Stimulated activated CD4-positive, alpha-beta T cell treated with anti-CD3 and anti-CD28 coated beads, Interleukin-1b, Interleukin-23, amount 100 ng/mL, for 24 hours (primary cell): ENCODE measurements around the gene SMARCD1.
A peak's percentile ranks its signal among the peaks of the same experiment; 100 is the strongest.

Source experiments
- DNase-seq, 4 experiments: peaks; one replicate each; pipeline ENCODE4 v3.0.0-alpha.2; 2020; ENCODE audit warnings: low read depth in 4 of 4, low spot score in 1 of 4

Gene SMARCD1

DNA sequence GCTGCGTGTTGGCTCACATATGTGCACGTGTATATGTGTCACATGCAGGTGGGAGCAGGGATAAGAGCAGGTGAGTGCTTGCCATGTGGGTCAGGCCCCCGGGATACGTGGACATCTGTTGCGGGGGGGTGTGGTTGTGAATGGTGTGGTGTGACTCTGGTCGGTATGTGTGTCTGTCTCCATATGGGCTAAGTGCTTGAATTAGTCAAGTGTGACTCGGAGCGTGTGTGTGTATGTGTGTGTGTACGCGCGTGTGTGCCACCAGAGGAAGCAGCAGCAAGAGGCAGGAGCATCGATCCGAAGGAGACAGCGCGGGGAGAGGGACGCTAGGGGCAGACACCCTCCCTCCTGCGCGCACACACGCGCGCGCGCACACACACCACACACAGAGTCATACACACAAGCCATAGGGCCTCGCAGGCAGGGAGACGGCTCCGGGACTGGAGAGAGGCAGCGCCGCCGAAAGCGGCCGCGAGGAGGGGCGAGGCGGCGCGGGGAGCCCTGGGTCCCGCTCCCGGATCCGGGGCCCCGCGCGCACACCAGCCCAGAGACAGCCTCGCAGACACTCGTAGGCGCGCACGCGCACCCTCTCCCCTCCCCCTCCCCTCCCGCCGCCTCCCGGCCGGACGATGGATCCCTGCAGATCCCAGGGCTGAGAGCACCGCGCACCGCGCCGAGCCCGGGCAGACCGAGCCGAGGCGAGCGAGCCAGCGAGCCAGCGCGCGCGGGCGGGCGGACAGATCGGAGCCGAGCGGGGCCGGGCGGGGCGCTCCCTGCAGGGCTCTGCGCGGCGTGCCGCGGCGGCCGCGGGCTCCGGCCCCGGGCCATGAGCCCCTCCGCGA is 27.9 kb upstream of the SMARCD1 start, which contains the start of gene ASIC1:
Gene ASIC1, plus strand, starts transcription at position 597 of the 842 bp plus-strand sequence. CDS start 1,171 bp downstream, outside the sequence.
- DNase-seq: peak in 2 of 4 experiments; percentile 37 to 60

DNA sequence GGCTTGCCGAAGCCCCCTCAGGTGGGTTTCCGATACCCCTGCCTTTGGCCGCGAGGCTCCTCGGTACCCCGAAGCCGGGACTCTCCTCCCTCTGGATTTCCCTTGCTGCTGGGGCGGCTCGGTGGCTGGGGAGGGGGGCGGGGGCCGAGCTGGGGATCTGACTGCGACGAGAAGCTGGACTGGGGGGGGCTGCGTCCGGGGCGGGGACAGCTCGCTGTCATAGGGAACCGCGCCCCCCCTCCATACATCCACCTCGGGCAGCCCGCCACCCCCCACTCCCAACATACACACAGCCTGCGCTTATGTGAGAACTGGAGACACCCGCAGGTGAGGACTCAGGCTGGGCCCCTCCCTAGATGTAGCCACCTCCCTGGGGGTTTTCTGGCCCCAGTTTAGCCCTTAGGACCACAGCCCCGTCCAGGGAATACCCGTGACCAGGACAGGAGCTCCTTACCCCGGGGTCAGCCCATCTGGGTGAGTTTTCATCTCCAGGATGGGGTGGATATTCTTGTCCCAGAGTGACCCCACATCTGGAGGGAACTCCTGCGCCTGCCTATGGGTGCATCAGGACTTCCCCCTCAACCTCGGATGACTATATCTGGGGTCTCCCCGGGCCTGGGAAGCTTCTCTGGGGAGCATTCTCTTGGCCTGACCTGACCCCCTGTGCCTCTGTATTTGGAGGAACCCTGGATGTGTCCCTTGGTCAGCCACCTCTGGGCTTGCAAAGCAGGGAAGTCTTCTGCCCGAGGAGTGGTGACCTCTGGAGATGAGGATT is 27.1 kb upstream of the SMARCD1 start:
- DNase-seq: no peak

DNA sequence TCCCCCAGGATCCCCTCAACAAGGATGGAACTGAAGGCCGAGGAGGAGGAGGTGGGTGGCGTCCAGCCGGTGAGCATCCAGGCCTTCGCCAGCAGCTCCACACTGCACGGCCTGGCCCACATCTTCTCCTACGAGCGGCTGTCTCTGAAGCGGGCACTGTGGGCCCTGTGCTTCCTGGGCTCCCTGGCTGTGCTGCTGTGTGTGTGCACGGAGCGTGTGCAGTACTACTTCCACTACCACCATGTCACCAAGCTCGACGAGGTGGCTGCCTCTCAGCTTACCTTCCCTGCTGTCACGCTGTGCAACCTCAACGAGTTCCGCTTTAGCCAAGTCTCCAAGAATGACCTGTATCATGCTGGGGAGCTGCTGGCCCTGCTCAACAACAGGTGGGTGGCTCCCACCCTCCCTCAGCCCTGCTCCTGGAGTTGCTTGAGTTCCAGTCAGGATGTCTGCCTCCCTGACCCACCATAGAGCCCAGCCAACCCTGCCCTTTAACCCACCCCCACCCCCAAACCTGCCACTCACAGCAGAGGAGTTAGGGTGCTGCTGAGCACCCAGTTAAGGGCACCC is 26.3 kb upstream of the SMARCD1 start:
- no peak for DNase-seq

DNA sequence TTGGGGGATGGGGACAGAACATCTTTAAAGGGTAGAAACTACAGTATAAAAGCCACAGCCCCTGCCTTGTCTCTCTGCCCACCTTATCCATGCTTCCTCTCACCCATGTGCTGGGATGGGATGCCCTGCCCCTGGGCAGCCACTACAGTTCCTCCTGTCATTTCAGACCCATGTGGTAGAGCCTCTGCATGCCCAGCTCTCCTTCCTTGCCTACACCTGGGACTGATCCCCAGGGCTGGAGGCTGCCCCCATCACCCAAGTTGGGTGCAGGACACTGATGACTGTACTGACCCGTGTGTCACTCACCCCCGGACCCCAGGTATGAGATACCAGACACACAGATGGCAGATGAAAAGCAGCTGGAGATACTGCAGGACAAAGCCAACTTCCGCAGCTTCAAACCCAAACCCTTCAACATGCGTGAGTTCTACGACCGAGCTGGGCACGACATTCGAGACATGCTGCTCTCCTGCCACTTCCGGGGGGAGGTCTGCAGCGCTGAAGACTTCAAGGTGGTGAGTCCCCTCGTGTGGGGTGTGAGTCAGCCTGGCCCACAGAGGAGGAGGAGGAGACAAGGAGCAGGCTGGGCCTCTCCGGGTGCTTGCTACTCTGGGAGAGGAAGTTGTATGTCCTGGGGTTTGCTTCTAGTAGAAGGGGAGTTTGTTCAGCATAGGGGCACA is 25.6 kb upstream of the SMARCD1 start:
- DNase-seq: peak in 2 of 4 experiments; percentile 42 to 55

DNA sequence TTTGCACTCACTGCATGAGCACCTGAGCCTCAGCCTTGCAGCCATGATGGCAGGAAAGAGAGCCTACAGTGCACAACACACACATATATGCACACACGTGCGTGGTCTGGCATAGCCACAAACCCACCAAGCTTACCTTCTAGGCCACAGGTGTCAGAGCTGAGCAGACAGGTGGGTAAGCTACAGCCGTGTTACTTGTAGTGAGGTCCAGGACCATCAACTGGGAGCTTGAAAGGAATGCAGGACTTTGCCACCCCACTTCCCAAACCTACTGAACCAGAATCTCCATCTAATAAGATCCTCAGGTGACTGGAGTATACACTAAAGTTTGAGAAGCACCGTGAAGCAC is 25.0 kb upstream of the SMARCD1 start:
- DNase-seq: no peak

DNA sequence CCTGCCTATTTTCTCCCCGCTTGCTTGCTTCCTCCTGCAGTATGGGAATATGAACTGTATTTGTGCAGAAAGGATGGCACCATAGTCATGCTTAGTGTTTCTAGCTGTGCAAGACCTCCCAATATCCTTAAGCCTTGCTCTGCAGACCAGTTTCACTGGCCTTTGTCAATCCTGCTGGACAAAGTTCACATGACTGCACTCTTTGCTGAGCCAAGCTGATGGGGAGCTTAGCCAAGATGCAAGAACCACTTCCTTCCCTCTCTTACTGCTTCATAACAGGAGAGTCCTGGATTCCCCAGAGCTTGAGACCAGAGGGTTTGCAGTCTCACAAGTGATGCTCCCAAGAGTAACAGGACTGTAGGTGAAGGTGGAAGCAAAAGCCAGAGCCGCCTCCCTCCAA is 24.0 kb upstream of the SMARCD1 start:
- DNase-seq: no peak

DNA sequence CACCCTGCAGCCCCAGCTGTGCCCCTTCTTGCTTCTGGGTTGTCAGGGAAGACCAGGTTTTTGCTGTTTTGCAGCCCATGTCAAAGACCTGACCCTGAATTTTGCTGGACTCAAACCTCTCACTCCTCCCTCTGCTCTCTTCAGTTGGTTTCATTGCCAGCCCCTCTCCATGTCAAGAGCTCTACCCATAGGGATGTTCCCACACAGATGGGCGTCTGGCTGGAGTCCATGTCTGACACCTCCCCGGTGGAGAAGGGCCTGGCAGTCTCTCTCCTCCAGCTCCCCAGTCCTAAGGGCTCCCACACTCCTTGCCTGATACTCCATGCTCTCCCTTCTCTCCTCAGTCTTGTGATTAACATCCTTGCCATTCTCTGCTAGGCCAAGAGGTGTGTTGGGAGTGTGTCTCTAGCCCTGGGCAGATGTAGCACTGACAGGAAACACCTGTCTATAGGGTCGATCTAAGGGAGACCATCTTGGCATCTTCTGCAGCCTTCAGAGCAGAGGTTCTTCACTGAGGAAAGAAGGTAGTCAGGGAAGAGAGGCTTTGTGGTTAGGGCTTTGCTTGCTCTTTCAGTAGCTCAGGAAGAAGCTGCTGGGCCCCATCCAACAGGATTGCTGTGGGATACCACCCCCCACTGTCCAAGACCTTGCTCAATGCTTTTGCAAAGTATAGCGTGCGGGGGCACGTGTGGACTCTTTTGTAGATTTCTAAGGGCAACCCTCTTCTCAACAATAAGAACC is 23.0 kb upstream of the SMARCD1 start:
- DNase-seq: no peak

DNA sequence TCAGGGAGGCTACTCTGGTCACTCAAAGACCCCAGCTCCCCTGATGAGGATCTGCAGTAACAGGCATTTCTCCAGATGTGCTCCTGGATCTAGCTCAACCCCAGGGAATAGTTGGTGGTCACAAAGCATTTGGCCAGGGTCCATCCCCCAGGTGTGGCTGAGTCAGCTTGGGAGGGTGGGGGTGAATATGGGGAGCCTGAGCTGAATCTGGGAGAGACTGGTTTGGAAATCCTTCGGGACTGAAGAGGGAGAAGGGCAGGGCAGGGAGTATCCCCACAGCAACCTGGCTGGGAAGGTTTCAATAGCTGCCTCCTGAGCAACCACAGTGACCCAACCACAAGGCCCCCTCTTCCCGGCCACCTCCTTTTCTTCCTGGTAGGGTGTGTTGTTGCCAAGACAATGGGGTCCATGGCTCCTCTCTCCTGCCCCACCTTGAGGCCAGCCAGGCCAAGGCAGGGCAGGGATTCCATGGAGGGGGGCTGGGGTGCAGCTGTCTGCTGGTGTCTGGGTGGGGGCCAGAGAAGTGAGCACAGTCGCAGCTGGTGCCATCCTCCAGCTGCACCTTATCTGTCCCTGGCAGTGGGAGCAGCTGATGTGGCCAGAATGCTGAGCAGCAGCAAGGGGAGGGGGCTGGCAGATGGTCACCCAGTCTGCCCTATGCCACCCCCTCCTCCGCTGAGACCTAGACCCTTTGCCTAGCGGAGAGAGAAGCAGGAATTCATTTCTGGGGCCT is 22.2 kb upstream of the SMARCD1 start:
- no peak for DNase-seq

DNA sequence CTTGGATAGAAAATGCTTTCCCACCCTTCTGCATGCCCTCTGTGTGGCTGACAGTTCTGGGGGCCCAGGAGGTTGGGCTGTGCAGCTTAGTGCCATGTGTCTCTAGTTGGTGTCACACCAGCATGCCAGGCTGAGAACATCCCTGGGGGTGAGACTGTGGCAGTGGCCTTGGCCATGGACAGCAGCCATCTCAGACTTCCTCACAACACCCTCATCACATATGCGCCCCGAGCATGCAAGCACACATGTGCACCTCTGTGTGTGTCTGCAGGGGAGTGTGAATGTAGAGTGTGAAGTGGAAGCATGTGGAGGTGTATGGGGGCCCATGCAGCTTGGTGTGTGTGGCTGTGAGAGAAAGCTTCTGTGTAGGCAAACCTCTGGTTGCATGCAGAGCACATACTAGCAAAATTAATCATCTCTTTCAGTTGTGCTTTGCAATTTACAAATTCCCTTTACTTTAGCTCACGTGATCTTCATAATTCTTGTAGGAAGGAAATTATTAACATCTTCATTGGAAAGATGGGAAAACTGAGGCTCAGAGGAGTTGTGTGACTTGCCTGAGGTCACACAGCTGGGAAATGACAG is 19.3 kb upstream of the SMARCD1 start:
- DNase-seq: no peak

DNA sequence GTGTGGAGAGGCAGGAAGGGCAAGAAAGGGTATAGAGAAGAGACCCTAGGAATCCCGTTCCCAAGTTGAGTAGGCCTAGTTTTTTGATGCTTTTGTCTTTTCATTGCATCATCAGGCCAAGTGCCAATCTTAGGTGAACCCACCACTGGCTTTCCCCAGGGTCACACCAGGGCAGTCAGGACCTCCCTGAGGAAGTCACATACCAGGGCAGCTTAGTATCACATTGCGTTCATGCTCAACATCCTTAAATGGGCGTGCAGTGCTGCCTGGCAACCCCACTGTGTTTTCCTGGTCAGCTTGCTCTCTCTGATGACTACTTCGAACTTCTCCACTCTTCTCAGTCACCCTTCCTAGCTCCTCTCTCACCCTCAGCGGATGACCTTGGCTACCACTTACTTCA is 18.7 kb upstream of the SMARCD1 start:
- DNase-seq: no peak

DNA sequence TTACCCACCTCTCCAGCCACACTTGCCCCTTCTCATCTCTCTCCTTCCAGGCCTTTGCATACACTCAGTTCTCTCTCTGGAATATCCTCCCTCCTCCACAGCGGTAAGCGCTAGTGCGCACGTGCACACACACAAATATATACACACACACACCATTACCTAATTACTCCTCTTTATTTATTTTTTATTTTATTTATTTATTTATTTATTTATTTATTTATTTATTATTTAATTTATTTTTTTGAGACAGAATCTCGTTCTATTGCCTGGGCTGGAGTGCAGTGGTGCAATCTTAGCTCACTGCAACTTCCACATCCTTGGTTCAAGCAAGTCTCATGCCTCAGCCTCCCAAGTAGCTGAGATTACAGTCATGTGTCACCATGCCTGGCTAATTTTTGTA is 16.1 kb upstream of the SMARCD1 start:
- no peak for DNase-seq

DNA sequence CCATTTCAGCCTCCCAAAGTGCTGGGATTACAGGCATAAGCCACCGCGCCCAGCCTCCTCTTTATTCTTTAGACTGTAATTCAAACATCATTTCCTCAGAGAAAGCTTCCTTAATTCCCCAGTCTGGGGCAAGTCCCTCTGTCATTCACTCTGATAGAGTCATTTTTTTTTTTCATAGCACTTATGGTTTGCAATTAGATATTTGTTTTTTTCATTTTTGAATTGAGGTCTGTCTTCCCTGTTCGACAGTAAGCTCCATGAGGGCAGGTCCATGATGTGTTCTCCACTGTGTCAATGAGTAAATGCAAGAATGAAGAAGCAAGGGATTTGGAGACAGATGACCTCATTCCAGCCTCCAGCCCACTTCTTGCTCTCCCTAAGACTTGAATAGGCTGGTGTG is 15.6 kb upstream of the SMARCD1 start:
- DNase-seq: no peak

DNA sequence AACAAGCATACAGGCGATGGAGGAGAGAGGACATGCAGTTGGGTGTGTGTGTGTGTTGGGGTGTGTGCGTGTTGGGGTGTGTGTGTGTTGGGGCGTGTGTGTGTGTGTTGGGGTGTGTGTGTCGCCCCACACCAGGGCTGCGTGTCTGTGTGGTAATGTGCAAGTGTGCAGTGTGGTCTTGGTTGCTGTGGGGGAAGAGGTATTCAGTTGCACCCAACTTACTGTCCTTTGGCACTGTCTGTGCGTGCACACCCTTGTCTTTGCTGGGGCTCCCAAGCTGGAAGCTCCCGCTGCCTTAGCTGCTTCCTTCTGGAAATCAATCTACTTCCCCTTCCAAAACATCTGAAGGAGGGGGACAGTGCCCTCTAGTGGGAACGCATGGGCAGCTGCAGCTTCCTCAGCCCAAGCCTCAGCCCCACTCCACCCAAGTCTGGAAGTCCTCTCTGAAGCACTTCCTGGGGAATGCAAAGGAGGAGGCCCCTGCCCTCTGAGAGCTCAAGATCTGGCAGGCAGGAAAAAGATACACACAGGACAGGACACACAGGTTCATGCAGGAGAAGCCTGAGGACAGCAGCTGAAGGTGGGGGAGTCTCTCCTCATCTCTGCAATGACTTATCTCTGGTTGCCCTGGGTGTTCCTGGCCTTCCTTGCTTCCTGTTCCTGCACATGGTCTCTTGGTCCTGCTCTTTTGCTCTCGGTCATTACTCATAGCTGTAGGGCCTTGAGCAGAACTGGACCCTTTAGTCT is 14.7 kb upstream of the SMARCD1 start:
- DNase-seq: peak in 2 of 4 experiments; percentile 47 to 58

DNA sequence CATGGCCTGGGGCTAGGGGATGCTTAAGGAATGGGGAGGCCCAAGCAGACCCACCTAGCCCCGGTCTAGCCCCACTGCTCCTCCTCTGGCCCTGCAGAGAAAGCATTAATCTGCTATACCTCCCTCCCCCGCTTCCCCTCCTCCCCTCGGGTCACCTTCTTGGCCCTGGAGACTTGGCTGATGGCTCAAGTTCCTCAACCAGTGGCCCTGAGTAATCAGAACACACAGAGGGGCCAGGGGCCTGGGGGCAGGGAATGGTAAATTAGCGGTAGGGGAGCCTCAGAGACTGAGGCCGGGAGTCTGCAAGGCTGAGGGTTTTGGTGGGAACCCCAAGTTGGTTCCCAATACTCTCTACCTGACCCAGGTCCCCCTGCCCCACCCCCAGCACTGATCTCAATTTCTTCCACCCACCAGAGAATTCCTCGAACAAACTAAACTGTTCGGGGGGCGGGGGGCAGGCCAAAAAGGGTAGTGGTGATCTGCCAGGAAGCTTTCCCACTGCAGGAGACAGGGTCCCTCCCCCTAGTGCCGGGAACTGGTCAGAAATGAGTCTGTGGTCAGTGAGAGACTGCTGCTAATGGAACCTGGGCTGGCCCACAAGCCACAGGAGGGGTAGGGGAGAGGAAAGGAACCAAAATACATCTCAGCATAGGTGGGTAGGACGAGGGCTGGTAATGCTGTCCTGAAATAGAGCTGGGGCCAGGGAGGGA is 12.8 kb upstream of the SMARCD1 start:
- no peak for DNase-seq

DNA sequence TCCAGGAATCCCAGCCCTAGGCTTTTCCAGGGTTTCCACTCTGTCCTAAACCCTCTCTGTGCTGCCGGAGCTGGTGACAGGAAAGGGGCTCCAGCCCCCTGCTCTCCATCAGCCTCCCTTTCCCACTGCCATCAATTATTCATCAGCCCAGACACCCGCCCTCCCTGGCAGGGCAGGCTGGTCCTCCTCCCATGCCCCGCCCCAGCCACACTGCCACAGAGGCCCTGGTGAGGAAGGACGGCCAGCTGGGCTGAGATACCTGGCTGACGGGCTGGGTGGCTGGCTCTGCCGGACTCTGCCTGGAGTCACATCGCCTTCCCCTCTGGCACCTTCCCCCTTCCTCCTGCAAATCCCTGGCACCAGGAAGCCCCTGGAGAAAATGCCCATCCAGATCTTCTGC is 11.9 kb upstream of the SMARCD1 start:
- no peak for DNase-seq

DNA sequence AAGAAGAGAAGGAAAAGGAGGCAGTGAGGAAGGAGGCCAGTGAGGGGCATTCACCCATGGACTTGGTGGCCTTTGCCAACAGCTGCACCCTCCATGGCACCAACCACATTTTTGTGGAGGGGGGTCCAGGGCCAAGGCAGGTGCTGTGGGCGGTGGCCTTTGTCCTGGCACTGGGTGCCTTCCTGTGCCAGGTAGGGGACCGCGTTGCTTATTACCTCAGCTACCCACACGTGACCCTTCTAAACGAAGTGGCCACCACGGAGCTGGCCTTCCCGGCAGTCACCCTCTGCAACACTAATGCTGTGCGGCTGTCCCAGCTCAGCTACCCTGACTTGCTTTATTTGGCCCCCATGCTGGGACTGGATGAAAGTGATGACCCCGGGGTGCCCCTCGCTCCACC is 11.4 kb upstream of the SMARCD1 start:
- no peak for DNase-seq

DNA sequence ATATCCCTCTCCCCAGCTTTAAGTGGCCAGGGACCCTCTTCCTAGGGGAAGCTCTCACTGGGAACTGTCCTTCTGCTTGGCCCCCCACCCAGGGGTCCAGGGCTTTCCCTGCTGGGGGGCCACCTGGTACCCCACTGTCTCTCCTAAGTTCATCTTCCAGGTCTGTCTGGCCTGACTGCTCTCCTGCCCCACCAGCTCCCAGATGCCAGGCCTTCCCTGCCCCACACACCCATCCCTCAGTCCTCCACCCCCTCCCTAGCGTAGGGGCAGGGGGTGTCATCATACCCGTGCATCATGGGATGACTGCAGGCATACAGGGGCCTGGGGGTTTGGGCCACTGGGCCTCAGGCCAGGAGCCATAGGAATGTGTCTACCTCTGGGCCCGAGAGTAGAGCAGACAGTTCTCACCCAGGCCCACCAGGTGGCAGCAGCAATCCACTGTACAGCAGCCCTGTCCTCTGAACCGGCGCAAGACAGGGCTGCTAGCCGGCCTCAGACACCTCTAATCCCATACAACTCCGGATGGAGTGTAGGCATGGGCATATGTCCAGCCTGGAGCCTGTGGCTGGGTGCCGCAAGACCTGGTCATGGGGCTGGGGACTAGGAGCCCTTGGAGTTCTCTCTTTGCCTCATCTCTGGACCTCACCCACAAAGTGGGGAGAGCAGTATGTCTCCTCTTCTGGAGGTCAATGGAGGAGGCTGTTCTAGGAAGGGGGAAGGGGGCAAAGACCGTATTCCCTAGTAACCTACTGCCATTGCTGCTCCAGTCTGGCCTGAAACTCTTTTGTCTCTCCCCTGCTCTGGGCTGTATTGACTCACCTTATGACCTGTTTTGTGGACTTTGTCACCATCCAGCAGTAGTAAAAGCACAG is 10.0 kb upstream of the SMARCD1 start:
- peak; percentile 62 to 75 (median 70) for DNase-seq

DNA sequence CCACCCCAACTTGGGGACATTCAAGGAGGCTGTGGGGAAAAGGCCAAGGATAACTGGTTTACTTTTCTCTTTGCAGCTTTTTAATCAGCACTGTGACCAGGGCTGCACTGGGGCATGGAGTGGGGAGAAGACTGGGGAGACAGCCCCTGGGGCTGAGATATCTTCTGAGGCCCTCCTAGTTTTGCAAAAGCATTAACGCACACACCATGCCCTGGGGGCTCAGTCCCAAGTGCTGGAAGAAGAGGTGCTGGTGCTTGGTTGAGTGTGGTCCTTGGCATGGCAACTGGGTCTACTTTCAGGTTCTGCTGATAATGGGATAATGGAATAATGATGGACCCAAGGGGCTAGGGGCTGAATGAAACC is 9.4 kb upstream of the SMARCD1 start:
- no peak for DNase-seq
